ENCODE data around the gene SPATA13.
"Not testable (repeated sequence)": the region's sequence is repeated elsewhere in the genome, so short reads cannot be mapped to it uniquely, and the experiment has no call there.

Gene SPATA13

GRCh38 chr13:24348797-24349515, 188.4 kb downstream of the SPATA13 start (continued):
- TF ChIP-seq ZNF148 (tag by site-specific recombination; IDR thresholded peaks at IDR 0.05; ENCODE audit: borderline replicate concordance), result no peak

- H3K9me3 ChIP-seq (ENCODE audit: control insufficient read depth, insufficient read depth, low read depth, low read length); H3K27ac ChIP-seq (ENCODE audit: extremely low read depth, low read depth, low read length); H3K4me3 ChIP-seq (ENCODE audit: low read depth, low read length); CTCF ChIA-PET; POLR2A ChIA-PET; H3K36me3 ChIP-seq (ENCODE audit: control insufficient read depth in 2 of 2, insufficient read depth in 1 of 2, low read length in 2 of 2); H3K4me1 ChIP-seq (ENCODE audit: control insufficient read depth, insufficient read depth, low read length): not testable (repeated sequence)
- TF ChIP-seq ZNF157 (tag by site-specific recombination; IDR thresholded peaks at IDR 0.05) (peak; percentile 91), SCRT2 (tag by site-specific recombination; IDR thresholded peaks at IDR 0.05) (peak; percentile 17; the same call in 1 of the 2 replicates)
Measured at GRCh38 chr13:24349778-24350664, 189.5 kb downstream of the SPATA13 start.

GRCh38 chr13:24351423-24351822, 190.9 kb downstream of the SPATA13 start:
- POLR2A ChIA-PET, result no interaction called here
- CTCF ChIA-PET, result no interaction called here
- H3K4me3 ChIP-seq (ENCODE audit: low read depth, low read length), result no peak overlapping the region
- no peaks in the 10 kb centered on the region for H3K9me3 ChIP-seq (ENCODE audit: control insufficient read depth, insufficient read depth, low read depth, low read length)
- no peak for TF ChIP-seq ZNF350 (tag by site-specific recombination; IDR thresholded peaks at IDR 0.05)
- no peaks in the 10 kb centered on the region for H3K4me1 ChIP-seq (ENCODE audit: control insufficient read depth, insufficient read depth, low read length)
- H3K36me3 ChIP-seq (ENCODE audit: control insufficient read depth in 2 of 2, insufficient read depth in 1 of 2, low read length in 2 of 2), result no peaks in the 10 kb centered on the region
- no peak overlapping the region for H3K27ac ChIP-seq (ENCODE audit: extremely low read depth, low read depth, low read length)

- Histone ChIP-seq H3K27ac (ENCODE audit: extremely low read depth, low read depth, low read length) (no peak overlapping the region), H3K9me3 (ENCODE audit: control insufficient read depth, insufficient read depth, low read depth, low read length) (no peaks in the 10 kb centered on the region), H3K4me1 (ENCODE audit: control insufficient read depth, insufficient read depth, low read length) (no peaks in the 10 kb centered on the region), H3K36me3 (ENCODE audit: control insufficient read depth in 2 of 2, insufficient read depth in 1 of 2, low read length in 2 of 2) (no peaks in the 10 kb centered on the region), H3K4me3 (ENCODE audit: low read depth, low read length) (no peak overlapping the region)
- CTCF ChIA-PET, result no interaction called here
- POLR2A ChIA-PET, result no interaction called here
- TF ChIP-seq INSM2 (tag by site-specific recombination; IDR thresholded peaks at IDR 0.05), result no peak
- TF ChIP-seq ZSCAN18 (tag by site-specific recombination; IDR thresholded peaks at IDR 0.05), result no peak
- TF ChIP-seq ZNF280D (tag by site-specific recombination; IDR thresholded peaks at IDR 0.05), result no peak
- TF ChIP-seq ZNF792 (tag by site-specific recombination; IDR thresholded peaks at IDR 0.05), result no peak
- no peak for TF ChIP-seq BCL6B (tag by site-specific recombination; IDR thresholded peaks at IDR 0.05)
- TF ChIP-seq OVOL3 (tag by site-specific recombination; IDR thresholded peaks at IDR 0.05), result no peak
- TF ChIP-seq SETDB1 (IDR thresholded peaks at IDR 0.05; ENCODE audit: insufficient read length, low read length), result no peak
- no peak for TF ChIP-seq ELK4 (IDR thresholded peaks at IDR 0.05; ENCODE audit: borderline replicate concordance, low read depth, low read length)
- no peak for TF ChIP-seq ZNF600 (tag by site-specific recombination; IDR thresholded peaks at IDR 0.05)
- no peak for TF ChIP-seq ZFP41 (tag by site-specific recombination; IDR thresholded peaks at IDR 0.05; ENCODE audit: borderline replicate concordance)
- no peak for TF ChIP-seq ZEB2 (tag by site-specific recombination; IDR thresholded peaks at IDR 0.05)
- no peak for TF ChIP-seq KLF1 (tag by site-specific recombination; IDR thresholded peaks at IDR 0.05)
Measured at GRCh38 chr13:24353736-24354135, 193.2 kb downstream of the SPATA13 start.

Data from HEK293 (cell line).